IMR-90 (cell line): ENCODE data around the gene CYLC2. TPM values are rescaled to one million over a fixed set of nuclear protein-coding genes. Genes with fewer than 3 reads are reported as not detected.

Source experiments
- ATAC-seq: fragments of 200-7000 bp; cut with Tn5 transposase; 2 replicates; pipeline ENCODE4 v1.9.1; 2020; ENCODE audit warnings: low read depth, mild to moderate bottlenecking, moderate library complexity
- Bru-seq: library from RNA; stranded (reverse); fragments of 400-500 nt; gene quantifications from one replicate; lab custom pipeline; 2021; lab: Mats Ljungman, UMichigan
- BruChase-seq, 2 experiments: library from RNA; stranded (reverse); fragments of 400-500 nt; gene quantifications; one replicate each; lab custom pipeline; 2021; lab: Mats Ljungman, UMichigan
- BruUV-seq: library from RNA; stranded (reverse); fragments of 400-500 nt; replicated peaks from 2 replicates; lab custom pipeline; 2021; lab: Mats Ljungman, UMichigan
- CTCF ChIA-PET: fragments of 300-600 bp; formaldehyde crosslinking; extraction: SDS; loops from one replicate; lab custom pipeline; 2021; ENCODE audit warnings: antibody characterized with exemption; lab: Yijun Ruan, JAX
- POLR2A ChIA-PET: fragments of 300-600 bp; sonication (Branson Sonifier 250); formaldehyde crosslinking; loops from one replicate; lab custom pipeline; 2022; ENCODE audit warnings: antibody characterized with exemption; ENCODE audit not compliant: unreplicated experiment; lab: Charles Lee
- DNase-seq: peaks from one replicate; pipeline ENCODE4 v3.0.0; 2013
- H2AFZ ChIP-seq: replicated peaks from 2 replicates; pipeline ENCODE3; 2013; ENCODE audit warnings: low read length, mild to moderate bottlenecking; ENCODE audit not compliant: poor library complexity
- H2AK5ac ChIP-seq: 2 replicates; pipeline ENCODE4 v1.6.1; 2013; ENCODE audit warnings: low read depth, low read length, inconsistent platforms
- H2AK9ac ChIP-seq: replicated peaks from 2 replicates; pipeline ENCODE3; 2013; ENCODE audit warnings: mild to moderate bottlenecking, low read depth, low read length, moderate library complexity; ENCODE audit not compliant: poor library complexity
- H2BK120ac ChIP-seq: 2 replicates; pipeline ENCODE4 v1.6.1; 2013; ENCODE audit warnings: low read depth, low read length, inconsistent platforms
- H2BK15ac ChIP-seq: 3 replicates; pipeline ENCODE4 v1.6.1; 2013; ENCODE audit warnings: low read depth, low read length, inconsistent platforms
- H2BK20ac ChIP-seq: 2 replicates; pipeline ENCODE4 v1.6.1; 2013; ENCODE audit warnings: low read depth, mild to moderate bottlenecking, inconsistent platforms, low read length, moderate library complexity
- H2BK5ac ChIP-seq: 2 replicates; pipeline ENCODE4 v1.6.1; 2013; ENCODE audit warnings: mild to moderate bottlenecking, low read depth, low read length, inconsistent platforms; ENCODE audit not compliant: poor library complexity, severe bottlenecking
- H3K14ac ChIP-seq: replicated peaks from 2 replicates; pipeline ENCODE4 v1.6.1; 2013; ENCODE audit warnings: low read depth, low read length, inconsistent platforms
- H3K18ac ChIP-seq: 2 replicates; pipeline ENCODE4 v1.6.1; 2013; ENCODE audit warnings: low read depth, low read length, control low read depth
- H3K23ac ChIP-seq: 2 replicates; pipeline ENCODE4 v1.6.1; 2013; ENCODE audit warnings: low read depth, low read length, inconsistent platforms
- H3K27ac ChIP-seq: 2 replicates; pipeline ENCODE4 v1.5.1; 2013; ENCODE audit warnings: mild to moderate bottlenecking, control low read depth, low read length; ENCODE audit not compliant: insufficient read depth
- H3K27me3 ChIP-seq: 2 replicates; pipeline ENCODE4 v1.6.1; 2013; ENCODE audit warnings: low read length; ENCODE audit not compliant: control insufficient read depth, insufficient read depth
- H3K36me3 ChIP-seq: 2 replicates; pipeline ENCODE4 v1.6.1; 2013; ENCODE audit warnings: low read length, mixed read lengths; ENCODE audit not compliant: control insufficient read depth, insufficient read depth
- H3K4ac ChIP-seq: 2 replicates; pipeline ENCODE4 v1.6.1; 2013; ENCODE audit warnings: low read depth, low read length, inconsistent platforms
- H3K4me1 ChIP-seq: 2 replicates; pipeline ENCODE4 v1.6.1; 2013; ENCODE audit warnings: low read length, mixed read lengths; ENCODE audit not compliant: control insufficient read depth, insufficient read depth
- H3K4me2 ChIP-seq: 2 replicates; pipeline ENCODE4 v1.6.1; 2013; ENCODE audit warnings: low read depth, mild to moderate bottlenecking, control low read depth, low read length, moderate library complexity
- H3K4me3 ChIP-seq: 2 replicates; pipeline ENCODE4 v1.5.1; 2013; ENCODE audit warnings: low read depth, mild to moderate bottlenecking, control low read depth, low read length, moderate library complexity; ENCODE audit not compliant: insufficient read depth
- H3K56ac ChIP-seq: 2 replicates; pipeline ENCODE4 v1.6.1; 2013; ENCODE audit warnings: low read length, inconsistent platforms; ENCODE audit not compliant: insufficient read depth; ENCODE audit errors: extremely low read depth
- H3K79me1 ChIP-seq, 2 experiments: 2 replicates each; pipeline ENCODE4 v1.6.1; 2013; ENCODE audit warnings: low read length in 2 of 2, inconsistent platforms in 1 of 2, low read depth in 1 of 2
- H3K9ac ChIP-seq: 2 replicates; pipeline ENCODE4 v1.6.1; 2013; ENCODE audit warnings: low read depth, low read length, control low read depth
- H3K9me1 ChIP-seq: 2 replicates; pipeline ENCODE4 v1.6.1; 2013; ENCODE audit warnings: low read length, inconsistent platforms; ENCODE audit not compliant: insufficient read depth
- H3K9me3 ChIP-seq: 2 replicates; pipeline ENCODE4 v1.6.1; 2013; ENCODE audit warnings: low read length; ENCODE audit not compliant: control insufficient read depth, insufficient read depth
- H4K20me1 ChIP-seq: 2 replicates; pipeline ENCODE4 v1.6.1; 2013; ENCODE audit warnings: low read length, inconsistent platforms; ENCODE audit not compliant: insufficient read depth
- H4K5ac ChIP-seq: 2 replicates; pipeline ENCODE4 v1.6.1; 2013; ENCODE audit warnings: mild to moderate bottlenecking, low read depth, low read length, control low read depth
- H4K8ac ChIP-seq, 2 experiments: 2 replicates each; pipeline ENCODE4 v1.6.1; 2013; ENCODE audit warnings: low read depth in 2 of 2, low read length in 2 of 2, control low read depth in 1 of 2, inconsistent platforms in 1 of 2
- H4K91ac ChIP-seq: 2 replicates; pipeline ENCODE4 v1.6.1; 2013; ENCODE audit warnings: low read depth, low read length, inconsistent platforms; ENCODE audit not compliant: insufficient read depth
- CTCF ChIP-seq: conservative IDR thresholded peaks from 2 replicates; pipeline ENCODE4 v1.5.1; 2012; ENCODE audit warnings: mild to moderate bottlenecking, low read depth, low read length, improper control_type of control experiment
- FOS ChIP-seq: fragments of 150-350 bp; IDR thresholded peaks from 2 replicates; pipeline ENCODE4 v1.6.1; 2016; ENCODE audit warnings: low read depth, low read length
- MAFK ChIP-seq: IDR thresholded peaks from 2 replicates; pipeline ENCODE4 v1.6.1; 2012; ENCODE audit warnings: low read depth, low read length, improper control_type of control experiment
- MAZ ChIP-seq: IDR thresholded peaks from 2 replicates; pipeline ENCODE4 v1.6.1; 2012; ENCODE audit warnings: low read depth, mild to moderate bottlenecking, low read length, improper control_type of control experiment, moderate library complexity, borderline replicate concordance
- MXI1 ChIP-seq: IDR thresholded peaks from 2 replicates; pipeline ENCODE4 v1.6.1; 2012; ENCODE audit warnings: low read depth, mild to moderate bottlenecking, low read length, moderate library complexity, borderline replicate concordance
- NFE2L2 ChIP-seq: fragments of 150-350 bp; IDR thresholded peaks from 2 replicates; pipeline ENCODE4 v1.6.1; 2016; ENCODE audit warnings: low read depth, mild to moderate bottlenecking, low read length
- POLR2A ChIP-seq: IDR thresholded peaks from 2 replicates; pipeline ENCODE4 v1.6.1; 2012; ENCODE audit warnings: mild to moderate bottlenecking, low read depth, low read length
- RCOR1 ChIP-seq: IDR thresholded peaks from 2 replicates; pipeline ENCODE4 v1.6.1; 2012; ENCODE audit warnings: mild to moderate bottlenecking, low read length, improper control_type of control experiment; ENCODE audit not compliant: insufficient replicate concordance
- SMC3 ChIP-seq: fragments of 150-350 bp; IDR thresholded peaks from 2 replicates; pipeline ENCODE4 v1.6.1; 2016; ENCODE audit warnings: low read depth, mild to moderate bottlenecking, antibody characterized with exemption, low read length, moderate library complexity
- dilution Hi-C: fragments of 300-500 bp; cut with HindIII; formaldehyde crosslinking; loops from one replicate; pipeline ENCODE4 v1.14.3; 2018; ENCODE audit warnings: low sequenced_read_pairs; ENCODE audit not compliant: unreplicated experiment
- in situ Hi-C: fragments of 300-500 bp; cut with MboI; formaldehyde crosslinking; loops from 3 replicates; pipeline ENCODE4 v1.14.3; 2019; ENCODE audit warnings: low sequenced_read_pairs, inconsistent platforms, mixed read lengths
- intact Hi-C: fragments of 100-400 bp; cut with micrococcal nuclease; formaldehyde crosslinking; loops from 2 replicates; pipeline ENCODE4 v1.10.0; 2022
- long read RNA-seq: library from polyadenylated mRNA; unstranded; transcript quantifications from one replicate; pipeline ENCODE4 v2.0.0, GENCODE V29; 2021; ENCODE audit not compliant: unreplicated experiment
- polyA plus RNA-seq, 3 experiments: library from polyadenylated mRNA; depleted of rRNA; stranded (reverse); fragments of >200 nt; gene quantifications; 2 replicates each; pipeline ENCODE4 v1.2.3, GENCODE V29; 2012; ENCODE audit warnings: low replicate concordance in 1 of 3
- total RNA-seq: library from RNA; depleted of rRNA; stranded (reverse); fragments of >200 nt; gene quantifications from 2 replicates; pipeline ENCODE4 v1.2.3, GENCODE V29; 2012; rRNA removed
- TF ChIP-seq, protein P1 (sequence below): fragments of 150-350 bp; IDR thresholded peaks from 2 replicates; pipeline ENCODE4 v1.6.1; 2017; ENCODE audit warnings: mild to moderate bottlenecking, antibody characterized with exemption, low read length, low read depth

CYLC2 gene
- total RNA-seq (not detected in 2 replicates), polyA plus RNA-seq (2012; rRNA removed) (not detected in 2 replicates), Bru-seq, nascent RNA (not detected), BruChase-seq, experiment 1, labeled RNA remaining after a 6-hour chase (not detected), BruChase-seq, experiment 2, labeled RNA remaining after a 2-hour chase (not detected)
- polyA plus RNA-seq (2012; cell fraction: cytosol; rRNA removed) = not detected in 2 replicates
- polyA plus RNA-seq (2012; cell fraction: nucleus; rRNA removed; ENCODE audit: low replicate concordance) = not detected in 2 replicates
- long read RNA-seq = 0 reads

DNA sequence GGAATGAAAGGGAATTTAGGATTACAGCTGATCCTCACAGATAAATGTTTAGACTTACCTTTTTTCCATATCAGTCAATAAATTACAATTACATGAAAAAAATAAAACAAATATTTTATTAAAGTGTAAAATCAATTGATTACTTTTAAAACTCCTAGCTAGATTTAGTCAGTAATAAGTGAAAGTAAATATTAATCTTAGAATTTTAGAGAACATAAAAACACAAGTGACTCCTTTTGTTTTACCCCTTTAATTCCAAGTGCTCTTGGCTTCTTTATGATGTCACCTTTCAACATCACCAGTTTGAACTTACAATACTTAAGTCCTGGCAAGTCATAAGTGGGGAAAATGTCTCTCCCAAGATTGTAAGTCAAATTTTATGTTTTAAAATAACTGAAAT, at the start of gene CYLC2:
Gene CYLC2, plus strand, starts transcription at position 301 of the 400 bp plus-strand sequence. Its CDS starts 48 bp downstream, at position 349.
- Histone ChIP-seq H3K9ac (no peak within 1 kb of the TSS), H2BK15ac (no peak within 1 kb of the TSS), H4K20me1 (no peaks in the 10 kb centered on the region), H4K5ac (no peak within 1 kb of the TSS), H4K91ac (no peak within 1 kb of the TSS), H2BK120ac (no peak within 1 kb of the TSS), H3K9me3 (peaks cover 6% of the 10 kb centered on the region), H3K4me1 (no peaks in the 10 kb centered on the region), H3K4me3 (no peak within 1 kb of the TSS), H2AK9ac (no peak within 1 kb of the TSS), H2AK5ac (no peak within 1 kb of the TSS), H3K4me2 (no peak within 1 kb of the TSS), H4K8ac (no peak within 1 kb of the TSS), H3K56ac (no peak within 1 kb of the TSS), H2BK20ac (no peak within 1 kb of the TSS), H2AFZ (no peak within 1 kb of the TSS), H3K9me1 (no peaks in the 10 kb centered on the region), H3K14ac (no peak within 1 kb of the TSS), H3K18ac (no peak within 1 kb of the TSS), H3K79me1 (no peaks in the 10 kb centered on the region), H3K23ac (no peak within 1 kb of the TSS), H3K36me3 (no peaks in the 10 kb centered on the region), H3K27ac (no peak within 1 kb of the TSS), H3K27me3 (no peaks in the 10 kb centered on the region), H2BK5ac (no peak within 1 kb of the TSS), H3K4ac (no peak within 1 kb of the TSS)
- ChIA-PET POLR2A (no interaction called here), CTCF (no interaction called here)
- no TSS peak for BruUV-seq
- no peak for DNase-seq
- dilution Hi-C loops (no loop called here), intact Hi-C loops (loop anchor here (1.0 kb wide), 1 partner anchor 36 kb away; no protein-coding TSS in a partner anchor), in situ Hi-C loops (no loop called here)
- ATAC-seq = no peak
- TF ChIP-seq MXI1 (no peak), MAZ (no peak), NFE2L2 (no peak), RCOR1 (no peak), CTCF (no peak), POLR2A (no peak), FOS (no peak), SMC3 (no peak), MAFK (no peak)
- TF ChIP-seq, protein P1, sequence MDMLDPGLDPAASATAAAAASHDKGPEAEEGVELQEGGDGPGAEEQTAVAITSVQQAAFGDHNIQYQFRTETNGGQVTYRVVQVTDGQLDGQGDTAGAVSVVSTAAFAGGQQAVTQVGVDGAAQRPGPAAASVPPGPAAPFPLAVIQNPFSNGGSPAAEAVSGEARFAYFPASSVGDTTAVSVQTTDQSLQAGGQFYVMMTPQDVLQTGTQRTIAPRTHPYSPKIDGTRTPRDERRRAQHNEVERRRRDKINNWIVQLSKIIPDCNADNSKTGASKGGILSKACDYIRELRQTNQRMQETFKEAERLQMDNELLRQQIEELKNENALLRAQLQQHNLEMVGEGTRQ = no peak
